Upper lobe of left lung (tissue), 4 donors: ENCODE measurements around the gene CIRBP.

Experiments
- CTCF ChIP-seq, 6 experiments: fragments of 450-650 bp in 4 of 6; fragments of 200-600 bp in 2 of 6; sonication (generic) in 2 of 6; IDR thresholded peaks; one replicate each; pipeline ENCODE4 v1.5.1; 2016 to 2019; ENCODE audit warnings: antibody characterized with exemption in 6 of 6
- EP300 ChIP-seq, 4 donors: sonication (generic); formaldehyde crosslinking; IDR thresholded peaks; one replicate each; pipeline ENCODE4 v1.5.1; 2017; ENCODE audit warnings: antibody characterized with exemption in 4 of 4, control low read depth in 2 of 4
- POLR2A ChIP-seq, 4 donors: fragments of 450-650 bp; IDR thresholded peaks; one replicate each; pipeline ENCODE4 v1.5.1; 2016 to 2017; ENCODE audit warnings: antibody characterized with exemption in 4 of 4, mild to moderate bottlenecking in 2 of 4
- POLR2AphosphoS5 ChIP-seq, 2 donors: sonication (generic); formaldehyde crosslinking; IDR thresholded peaks; one replicate each; pipeline ENCODE4 v1.5.1; 2017; ENCODE audit warnings: antibody characterized with exemption in 2 of 2

GRCh38 chr19:1281569-1282287, 12.6 kb downstream of the CIRBP start:
- TF ChIP-seq CTCF (IDR thresholded peaks at IDR 0.05) (no peak), POLR2A (IDR thresholded peaks at IDR 0.05) (no peak), EP300 (IDR thresholded peaks at IDR 0.05) (no peak), POLR2AphosphoS5 (IDR thresholded peaks at IDR 0.05) (no peak)
